Liver (tissue), 9 donors: Measurements from ENCODE around the gene RBM20. TPM values are rescaled to one million over a fixed set of nuclear protein-coding genes. Genes with fewer than 3 reads are reported as not detected.

Experiments used
- DNase-seq: peaks from one replicate; pipeline ENCODE4 v3.0.0-alpha.2; 2017; ENCODE audit warnings: low spot score
- H3K27ac ChIP-seq, 2 donors: one replicate each; pipeline ENCODE4 v1.7.0; 2013; ENCODE audit warnings: inconsistent platforms in 2 of 2, low read length in 2 of 2, control low read depth in 1 of 2, low read depth in 1 of 2, mild to moderate bottlenecking in 1 of 2
- H3K27me3 ChIP-seq, 4 donors: one replicate each; pipeline versions ENCODE4 v1.6.1 to v1.7.0; 2013; ENCODE audit warnings: low read length in 3 of 4, inconsistent platforms in 1 of 4, mild to moderate bottlenecking in 1 of 4, moderate library complexity in 1 of 4; ENCODE audit not compliant: control insufficient read depth in 4 of 4, insufficient read depth in 4 of 4
- H3K36me3 ChIP-seq, 4 donors: one replicate each; pipeline versions ENCODE4 v1.6.1 to v1.7.0; 2013; ENCODE audit warnings: low read length in 3 of 4, mild to moderate bottlenecking in 3 of 4, low read depth in 1 of 4, moderate library complexity in 1 of 4; ENCODE audit not compliant: control insufficient read depth in 4 of 4, insufficient read depth in 3 of 4
- H3K4me1 ChIP-seq, 4 donors: one replicate each; pipeline versions ENCODE4 v1.6.1 to v1.7.0; 2013; ENCODE audit warnings: low read length in 3 of 4, mild to moderate bottlenecking in 3 of 4, moderate library complexity in 1 of 4; ENCODE audit not compliant: control insufficient read depth in 4 of 4, insufficient read depth in 4 of 4
- H3K4me3 ChIP-seq, 3 donors: one replicate each; pipeline versions ENCODE4 v1.6.1 to v1.7.0; 2013; ENCODE audit warnings: low read length in 3 of 3, control low read depth in 1 of 3, low read depth in 1 of 3, mild to moderate bottlenecking in 1 of 3
- H3K9ac ChIP-seq, 2 donors: one replicate each; pipeline ENCODE4 v1.7.0; 2013; ENCODE audit warnings: low read length in 2 of 2, mild to moderate bottlenecking in 2 of 2, moderate library complexity in 2 of 2, control low read depth in 1 of 2, low read depth in 1 of 2
- H3K9me3 ChIP-seq, 4 donors: one replicate each; pipeline versions ENCODE4 v1.6.1 to v1.7.0; 2013; ENCODE audit warnings: low read length in 3 of 4; ENCODE audit not compliant: control insufficient read depth in 4 of 4
- EGR1 ChIP-seq, 2 donors: IDR thresholded peaks; 2 replicates each; pipeline ENCODE4 v1.6.1; 2016 to 2018; ENCODE audit warnings: antibody characterized with exemption in 2 of 2, low read depth in 2 of 2
- FOXA1 ChIP-seq: IDR thresholded peaks from 2 replicates; pipeline ENCODE4 v1.6.1; 2016; ENCODE audit warnings: antibody characterized with exemption
- FOXA2 ChIP-seq: IDR thresholded peaks from 2 replicates; pipeline ENCODE4 v1.6.1; 2016; ENCODE audit warnings: antibody characterized with exemption
- GABPA ChIP-seq, 2 donors: IDR thresholded peaks in 1 of 2; conservative IDR thresholded peaks in 1 of 2; 2 replicates each; pipeline ENCODE4 v1.6.1; 2016; ENCODE audit warnings: antibody characterized with exemption in 2 of 2, mild to moderate bottlenecking in 1 of 2, moderate library complexity in 1 of 2
- HNF4A ChIP-seq, 2 donors: conservative IDR thresholded peaks; 2 replicates each; pipeline ENCODE4 v1.6.1; 2016; ENCODE audit warnings: antibody characterized with exemption in 2 of 2, mild to moderate bottlenecking in 2 of 2
- HNF4G ChIP-seq: IDR thresholded peaks from 2 replicates; pipeline ENCODE4 v1.6.1; 2016; ENCODE audit warnings: antibody characterized with exemption
- JUND ChIP-seq, 2 donors: IDR thresholded peaks; 2 replicates each; pipeline ENCODE4 v1.6.1; 2016; ENCODE audit warnings: antibody characterized with exemption in 2 of 2
- NR2F2 ChIP-seq: IDR thresholded peaks from 2 replicates; pipeline ENCODE4 v1.6.1; 2016; ENCODE audit warnings: antibody characterized with exemption
- RAD21 ChIP-seq, 2 donors: IDR thresholded peaks; 2 replicates each; pipeline ENCODE4 v1.6.1; 2016; ENCODE audit warnings: antibody characterized with exemption in 2 of 2, mild to moderate bottlenecking in 2 of 2
- RXRA ChIP-seq, 2 donors: IDR thresholded peaks; 2 replicates each; pipeline ENCODE4 v1.6.1; 2017 to 2018; ENCODE audit warnings: antibody characterized with exemption in 2 of 2, mild to moderate bottlenecking in 1 of 2
- SP1 ChIP-seq: IDR thresholded peaks from 2 replicates; pipeline ENCODE4 v1.6.1; 2018; ENCODE audit warnings: antibody characterized with exemption, mild to moderate bottlenecking
- TAF1 ChIP-seq: conservative IDR thresholded peaks from 2 replicates; pipeline ENCODE4 v1.6.1; 2016; ENCODE audit warnings: antibody characterized with exemption, mild to moderate bottlenecking
- YY1 ChIP-seq: IDR thresholded peaks from 2 replicates; pipeline ENCODE4 v1.6.1; 2016; ENCODE audit warnings: antibody characterized with exemption, mild to moderate bottlenecking
- WGBS: extraction: QIAGEN DNeasy Blood & Tissue Kit; methylation state at CpG from one replicate; pipeline ENCODE4 v1.1.7; 2013; 5-methylcytosine and 5-hydroxymethylcytosine counted together
- polyA plus RNA-seq, 2 donors: library from polyadenylated mRNA; stranded (reverse) in 1 of 2; unstranded in 1 of 2; fragments of 200-250 nt in 1 of 2; fragments of >200 nt in 1 of 2; fragmentation: Nextera tagmentation in 1 of 2; extraction: Ambion mirVana in 1 of 2; gene quantifications; one replicate each; pipeline versions ENCODE4 v1.2.1 to v1.2.3, GENCODE V29; 2013 to 2015
- total RNA-seq, 2 donors: library from RNA; depleted of rRNA; stranded (reverse); fragments of >200 nt; gene quantifications; one replicate each; pipeline ENCODE4 v1.2.3, GENCODE V29; 2014
- TF ChIP-seq, protein P1 (sequence below): IDR thresholded peaks from 2 replicates; pipeline ENCODE4 v1.6.1; 2016; ENCODE audit warnings: antibody characterized with exemption
- TF ChIP-seq, protein P2 (sequence below): IDR thresholded peaks from 2 replicates; pipeline ENCODE4 v1.6.1; 2016; ENCODE audit warnings: antibody characterized with exemption
- TF ChIP-seq, protein P3 (sequence below): fragments of 150-350 bp; IDR thresholded peaks from 2 replicates; pipeline ENCODE4 v1.5.1; 2017; ENCODE audit warnings: improper control_type of control experiment, low read depth, low read length; ENCODE audit not compliant: missing input control
- TF ChIP-seq, protein P4 (sequence below): IDR thresholded peaks from 2 replicates; pipeline ENCODE4 v1.6.1; 2016; ENCODE audit warnings: antibody characterized with exemption, mild to moderate bottlenecking
- donor health status: healthy.
- donor health status: healthy.
- donor health status: healthy.
- donor health status: healthy.
- donor health status: healthy.

The RBM20 gene
- total and polyA plus RNA-seq, 4 donors, result 0.03 to 0.08 (median 0.05) TPM; not detected in 1

DNA sequence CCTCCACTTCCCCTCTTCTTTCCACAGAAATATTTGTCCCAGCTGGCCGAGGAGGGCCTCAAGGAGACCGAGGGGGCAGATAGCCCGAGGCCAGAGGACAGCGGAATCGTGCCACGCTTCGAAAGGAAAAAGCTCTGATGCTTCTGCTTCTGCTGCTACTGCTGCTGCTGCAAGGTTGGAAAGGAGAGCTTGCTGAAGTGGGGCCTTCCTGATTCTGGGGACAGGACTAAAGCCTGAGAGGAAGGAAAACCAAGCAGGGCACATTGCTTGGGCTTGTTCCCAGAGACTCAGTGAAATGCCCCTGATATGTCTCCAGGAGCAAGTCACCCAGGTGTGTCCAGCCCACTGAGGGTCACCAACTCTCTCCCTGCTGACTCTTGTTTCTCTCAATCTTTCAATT is 191.7 kb downstream of the RBM20 start:
- DNase-seq, result no peak
- Histone ChIP-seq H3K27me3 (no peaks in the 10 kb centered on the region), H3K36me3 (no peaks in the 10 kb centered on the region), H3K27ac (no peak overlapping the region), H3K9me3 (no peaks in the 10 kb centered on the region), H3K9ac (no peak overlapping the region), H3K4me1 (peaks cover 2 to 8% (median 5%) of the 10 kb centered on the region in 4 donors), H3K4me3 (no peak overlapping the region)
- TF ChIP-seq RXRA (IDR thresholded peaks at IDR 0.05) (no peak), FOXA1 (no peak), JUND (IDR thresholded peaks at IDR 0.05) (no peak), HNF4G (no peak), NR2F2 (no peak), GABPA (IDR thresholded peaks at IDR 0.05 in 1 of 2, conservative IDR thresholded peaks at IDR 0.05 in 1 of 2) (no peak), TAF1 (no peak), SP1 (no peak), RAD21 (IDR thresholded peaks at IDR 0.05) (no peak), HNF4A (conservative IDR thresholded peaks at IDR 0.05) (no peak), YY1 (no peak), EGR1 (IDR thresholded peaks at IDR 0.05; ENCODE audit: low read depth in 2 of 2) (no peak)
- TF ChIP-seq, protein P1, sequence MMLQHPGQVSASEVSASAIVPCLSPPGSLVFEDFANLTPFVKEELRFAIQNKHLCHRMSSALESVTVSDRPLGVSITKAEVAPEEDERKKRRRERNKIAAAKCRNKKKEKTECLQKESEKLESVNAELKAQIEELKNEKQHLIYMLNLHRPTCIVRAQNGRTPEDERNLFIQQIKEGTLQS, result no peak
- TF ChIP-seq, protein P2, sequence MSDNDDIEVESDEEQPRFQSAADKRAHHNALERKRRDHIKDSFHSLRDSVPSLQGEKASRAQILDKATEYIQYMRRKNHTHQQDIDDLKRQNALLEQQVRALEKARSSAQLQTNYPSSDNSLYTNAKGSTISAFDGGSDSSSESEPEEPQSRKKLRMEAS, result no peak
- TF ChIP-seq, protein P3, sequence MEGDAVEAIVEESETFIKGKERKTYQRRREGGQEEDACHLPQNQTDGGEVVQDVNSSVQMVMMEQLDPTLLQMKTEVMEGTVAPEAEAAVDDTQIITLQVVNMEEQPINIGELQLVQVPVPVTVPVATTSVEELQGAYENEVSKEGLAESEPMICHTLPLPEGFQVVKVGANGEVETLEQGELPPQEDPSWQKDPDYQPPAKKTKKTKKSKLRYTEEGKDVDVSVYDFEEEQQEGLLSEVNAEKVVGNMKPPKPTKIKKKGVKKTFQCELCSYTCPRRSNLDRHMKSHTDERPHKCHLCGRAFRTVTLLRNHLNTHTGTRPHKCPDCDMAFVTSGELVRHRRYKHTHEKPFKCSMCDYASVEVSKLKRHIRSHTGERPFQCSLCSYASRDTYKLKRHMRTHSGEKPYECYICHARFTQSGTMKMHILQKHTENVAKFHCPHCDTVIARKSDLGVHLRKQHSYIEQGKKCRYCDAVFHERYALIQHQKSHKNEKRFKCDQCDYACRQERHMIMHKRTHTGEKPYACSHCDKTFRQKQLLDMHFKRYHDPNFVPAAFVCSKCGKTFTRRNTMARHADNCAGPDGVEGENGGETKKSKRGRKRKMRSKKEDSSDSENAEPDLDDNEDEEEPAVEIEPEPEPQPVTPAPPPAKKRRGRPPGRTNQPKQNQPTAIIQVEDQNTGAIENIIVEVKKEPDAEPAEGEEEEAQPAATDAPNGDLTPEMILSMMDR, result no peak
- 75% methylated on average over 7 of the region's 7 CpGs for WGBS

DNA sequence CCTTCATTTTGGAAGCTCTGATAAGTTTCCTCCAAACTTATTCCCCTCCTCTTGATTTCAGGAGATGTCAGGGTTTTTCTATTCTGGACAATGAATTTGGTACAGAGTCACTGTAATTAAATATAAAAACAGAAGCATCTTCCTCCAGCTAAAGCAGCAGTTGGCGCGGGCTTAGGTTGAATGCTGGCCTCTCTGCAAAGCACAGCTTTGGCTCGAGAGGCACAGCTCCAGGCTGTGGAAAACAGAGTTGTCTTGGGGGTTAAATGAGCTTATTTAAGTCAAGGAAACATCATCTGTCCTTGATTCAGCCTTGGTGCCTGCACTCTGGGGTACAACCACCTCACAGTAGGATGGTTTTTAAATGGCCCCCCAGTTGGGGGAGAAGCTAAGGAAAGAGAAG is 192.6 kb downstream of the RBM20 start:
- H3K4me1 ChIP-seq, result peaks cover 2 to 11% (median 7%) of the 10 kb centered on the region in 4 donors
- H3K9ac ChIP-seq, result no peak overlapping the region
- H3K9me3 ChIP-seq, result no peaks in the 10 kb centered on the region
- DNase-seq, result no peak
- H3K36me3 ChIP-seq, result no peaks in the 10 kb centered on the region
- no peaks in the 10 kb centered on the region for H3K27me3 ChIP-seq
- over 99% methylated on average over 3 of the region's 3 CpGs for WGBS
- H3K27ac ChIP-seq, result no peak overlapping the region
- TF ChIP-seq YY1, result no peak
- TF ChIP-seq RXRA (IDR thresholded peaks at IDR 0.05), result no peak
- no peak for TF ChIP-seq SP1
- TF ChIP-seq, protein P3, result no peak
- TF ChIP-seq HNF4G, result no peak
- TF ChIP-seq JUND (IDR thresholded peaks at IDR 0.05), result no peak
- TF ChIP-seq, protein P2, result no peak
- TF ChIP-seq, protein P1, result no peak
- TF ChIP-seq FOXA1, result no peak
- TF ChIP-seq HNF4A (conservative IDR thresholded peaks at IDR 0.05), result no peak
- TF ChIP-seq, protein P4, sequence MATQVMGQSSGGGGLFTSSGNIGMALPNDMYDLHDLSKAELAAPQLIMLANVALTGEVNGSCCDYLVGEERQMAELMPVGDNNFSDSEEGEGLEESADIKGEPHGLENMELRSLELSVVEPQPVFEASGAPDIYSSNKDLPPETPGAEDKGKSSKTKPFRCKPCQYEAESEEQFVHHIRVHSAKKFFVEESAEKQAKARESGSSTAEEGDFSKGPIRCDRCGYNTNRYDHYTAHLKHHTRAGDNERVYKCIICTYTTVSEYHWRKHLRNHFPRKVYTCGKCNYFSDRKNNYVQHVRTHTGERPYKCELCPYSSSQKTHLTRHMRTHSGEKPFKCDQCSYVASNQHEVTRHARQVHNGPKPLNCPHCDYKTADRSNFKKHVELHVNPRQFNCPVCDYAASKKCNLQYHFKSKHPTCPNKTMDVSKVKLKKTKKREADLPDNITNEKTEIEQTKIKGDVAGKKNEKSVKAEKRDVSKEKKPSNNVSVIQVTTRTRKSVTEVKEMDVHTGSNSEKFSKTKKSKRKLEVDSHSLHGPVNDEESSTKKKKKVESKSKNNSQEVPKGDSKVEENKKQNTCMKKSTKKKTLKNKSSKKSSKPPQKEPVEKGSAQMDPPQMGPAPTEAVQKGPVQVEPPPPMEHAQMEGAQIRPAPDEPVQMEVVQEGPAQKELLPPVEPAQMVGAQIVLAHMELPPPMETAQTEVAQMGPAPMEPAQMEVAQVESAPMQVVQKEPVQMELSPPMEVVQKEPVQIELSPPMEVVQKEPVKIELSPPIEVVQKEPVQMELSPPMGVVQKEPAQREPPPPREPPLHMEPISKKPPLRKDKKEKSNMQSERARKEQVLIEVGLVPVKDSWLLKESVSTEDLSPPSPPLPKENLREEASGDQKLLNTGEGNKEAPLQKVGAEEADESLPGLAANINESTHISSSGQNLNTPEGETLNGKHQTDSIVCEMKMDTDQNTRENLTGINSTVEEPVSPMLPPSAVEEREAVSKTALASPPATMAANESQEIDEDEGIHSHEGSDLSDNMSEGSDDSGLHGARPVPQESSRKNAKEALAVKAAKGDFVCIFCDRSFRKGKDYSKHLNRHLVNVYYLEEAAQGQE, result no peak
- TF ChIP-seq TAF1, result no peak
- TF ChIP-seq FOXA2, result no peak
- TF ChIP-seq NR2F2, result no peak
- no peak for TF ChIP-seq RAD21 (IDR thresholded peaks at IDR 0.05)
- TF ChIP-seq GABPA (IDR thresholded peaks at IDR 0.05 in 1 of 2, conservative IDR thresholded peaks at IDR 0.05 in 1 of 2), result no peak
- H3K4me3 ChIP-seq, result no peak overlapping the region
